Lung (tissue), 12 donors: ENCODE data around the gene SETBP1. TPM values are rescaled to one million over a fixed set of nuclear protein-coding genes. Genes with fewer than 3 reads are reported as not detected.

Experiments
- ATAC-seq: fragments of 200-7000 bp; cut with Tn5 transposase; one replicate; pipeline ENCODE4 v1.9.1; 2020; ENCODE audit warnings: moderate number of reproducible peaks; ENCODE audit not compliant: insufficient read depth, low FRiP score
- DNase-seq, 3 donors: peaks; one replicate each; pipeline ENCODE4 v3.0.0-alpha.2; 2013 to 2017
- H3K27ac ChIP-seq, 2 donors: one replicate each; pipeline ENCODE4 v1.5.1; 2013; ENCODE audit warnings: mild to moderate bottlenecking in 2 of 2, moderate library complexity in 2 of 2, control low read depth in 1 of 2, inconsistent platforms in 1 of 2, low read depth in 1 of 2, low read length in 1 of 2
- H3K27me3 ChIP-seq, 3 donors: one replicate each; pipeline ENCODE4 v1.5.1; 2013; ENCODE audit warnings: low read length in 2 of 3; ENCODE audit not compliant: control insufficient read depth in 3 of 3, insufficient read depth in 3 of 3
- H3K36me3 ChIP-seq, 4 donors: one replicate each; pipeline ENCODE4 v1.5.1; 2013; ENCODE audit warnings: low read length in 4 of 4, mild to moderate bottlenecking in 1 of 4, moderate library complexity in 1 of 4; ENCODE audit not compliant: control insufficient read depth in 4 of 4, insufficient read depth in 4 of 4
- H3K4me1 ChIP-seq, 5 donors: one replicate each; pipeline ENCODE4 v1.5.1; 2013; ENCODE audit warnings: low read length in 5 of 5, mild to moderate bottlenecking in 2 of 5, moderate library complexity in 1 of 5; ENCODE audit not compliant: control insufficient read depth in 5 of 5, insufficient read depth in 5 of 5
- H3K4me3 ChIP-seq: one replicate; pipeline ENCODE4 v1.5.1; 2013; ENCODE audit warnings: mild to moderate bottlenecking, control low read depth, moderate library complexity
- H3K9ac ChIP-seq, 2 donors: one replicate each; pipeline ENCODE4 v1.5.1; 2013; ENCODE audit warnings: low read length in 2 of 2, control low read depth in 1 of 2; ENCODE audit not compliant: insufficient read depth in 1 of 2
- H3K9me3 ChIP-seq, 4 donors: one replicate each; pipeline ENCODE4 v1.5.1; 2013; ENCODE audit warnings: low read length in 3 of 4, mild to moderate bottlenecking in 1 of 4, moderate library complexity in 1 of 4; ENCODE audit not compliant: control insufficient read depth in 4 of 4, insufficient read depth in 3 of 4
- WGBS, 2 donors: extraction: QIAGEN DNeasy Blood & Tissue Kit; methylation state at CpG; one replicate each; pipeline ENCODE4 v1.1.7; 2013; 5-methylcytosine and 5-hydroxymethylcytosine counted together
- polyA plus RNA-seq, 2 donors: library from polyadenylated mRNA; stranded (reverse); fragments of 200-250 nt; gene quantifications; one replicate each; pipeline ENCODE4 v1.2.1, GENCODE V29; 2013
- total RNA-seq, 2 donors: library from RNA; depleted of rRNA in 1 of 2; stranded (reverse); fragments of >200 nt in 1 of 2; gene quantifications; one replicate each; pipeline ENCODE4 v1.2.1, GENCODE V29; 2014 to 2021
- TF ChIP-seq, protein P1 (sequence below): IDR thresholded peaks from 2 replicates; pipeline ENCODE4 v1.5.1; 2012; ENCODE audit warnings: mild to moderate bottlenecking; ENCODE audit errors: control extremely low read depth, extremely low read depth
- donor health status: control.
- donor health status: control.
- donor health status: Bipolar disorder and iron deficiency.
- donor health status: healthy.
- donor health status: DM: yes; HTN: yes; CAD: no.

The SETBP1 gene
- total and polyA plus RNA-seq, 4 donors: 1.6 to 43.8 (median 16.6) TPM

DNA sequence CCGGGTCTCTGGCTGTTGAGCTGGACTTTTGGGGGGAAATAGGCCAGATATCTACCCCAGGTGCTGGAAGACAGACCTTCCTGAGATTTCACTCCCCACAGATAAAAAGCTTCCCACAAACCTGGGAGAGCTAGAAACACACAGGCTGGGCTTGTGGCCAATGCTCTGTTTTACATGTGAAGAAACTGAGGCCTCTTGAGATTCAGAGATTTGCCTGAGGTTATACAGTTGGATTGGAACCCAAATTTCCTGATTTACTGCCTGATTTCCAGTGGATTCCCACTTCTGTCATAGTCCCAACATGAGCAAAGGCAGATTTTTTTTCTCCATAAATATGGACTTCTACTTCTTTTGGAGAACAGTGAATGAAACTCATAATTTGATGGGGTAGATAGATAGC lies 360.2 kb downstream of the SETBP1 start:
- Histone ChIP-seq H3K4me1 (peaks cover 0 to 7% (median 0%) of the 10 kb centered on the region in 5 donors), H3K4me3 (no peak overlapping the region), H3K9me3 (peaks cover 0 to 3% (median 0%) of the 10 kb centered on the region in 4 donors), H3K27ac (no peak overlapping the region), H3K27me3 (no peaks in the 10 kb centered on the region), H3K36me3 (peaks cover 0 to 10% (median 5%) of the 10 kb centered on the region in 4 donors), H3K9ac (no peak overlapping the region)
- WGBS, 2 donors: 95 to 98% methylated on average over 1 of the region's 1 CpG
- TF ChIP-seq, protein P1, sequence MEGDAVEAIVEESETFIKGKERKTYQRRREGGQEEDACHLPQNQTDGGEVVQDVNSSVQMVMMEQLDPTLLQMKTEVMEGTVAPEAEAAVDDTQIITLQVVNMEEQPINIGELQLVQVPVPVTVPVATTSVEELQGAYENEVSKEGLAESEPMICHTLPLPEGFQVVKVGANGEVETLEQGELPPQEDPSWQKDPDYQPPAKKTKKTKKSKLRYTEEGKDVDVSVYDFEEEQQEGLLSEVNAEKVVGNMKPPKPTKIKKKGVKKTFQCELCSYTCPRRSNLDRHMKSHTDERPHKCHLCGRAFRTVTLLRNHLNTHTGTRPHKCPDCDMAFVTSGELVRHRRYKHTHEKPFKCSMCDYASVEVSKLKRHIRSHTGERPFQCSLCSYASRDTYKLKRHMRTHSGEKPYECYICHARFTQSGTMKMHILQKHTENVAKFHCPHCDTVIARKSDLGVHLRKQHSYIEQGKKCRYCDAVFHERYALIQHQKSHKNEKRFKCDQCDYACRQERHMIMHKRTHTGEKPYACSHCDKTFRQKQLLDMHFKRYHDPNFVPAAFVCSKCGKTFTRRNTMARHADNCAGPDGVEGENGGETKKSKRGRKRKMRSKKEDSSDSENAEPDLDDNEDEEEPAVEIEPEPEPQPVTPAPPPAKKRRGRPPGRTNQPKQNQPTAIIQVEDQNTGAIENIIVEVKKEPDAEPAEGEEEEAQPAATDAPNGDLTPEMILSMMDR: no peak
- ATAC-seq (no peak), DNase-seq (no peak)

DNA sequence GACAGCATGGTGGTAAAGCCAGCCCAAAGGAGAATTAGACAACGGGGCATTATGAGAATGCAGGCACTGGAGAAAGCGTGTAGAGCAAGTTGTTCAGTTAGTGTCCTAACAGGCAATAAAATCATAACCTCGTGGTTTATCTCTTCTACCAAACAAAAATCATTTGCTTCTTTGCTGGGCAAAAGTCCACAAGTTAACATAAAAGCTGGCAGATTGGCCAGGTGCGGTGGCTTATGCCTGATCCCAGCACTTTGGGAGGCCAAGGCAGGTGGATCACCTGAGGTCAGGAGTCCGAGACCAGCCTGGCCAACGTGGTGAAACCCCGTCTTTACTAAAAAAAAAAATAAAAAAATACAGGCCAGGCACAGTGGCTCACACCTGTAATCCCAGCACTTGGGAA lies 364.1 kb downstream of the SETBP1 start:
- Histone ChIP-seq H3K27me3 (no peaks in the 10 kb centered on the region), H3K9me3 (peaks cover 0 to 2% (median 0%) of the 10 kb centered on the region in 4 donors), H3K4me1 (peaks cover 0 to 11% (median 0%) of the 10 kb centered on the region in 5 donors), H3K9ac (no peak overlapping the region), H3K36me3 (peaks cover 0 to 4% (median 2%) of the 10 kb centered on the region in 4 donors), H3K4me3 (no peak overlapping the region), H3K27ac (no peak overlapping the region)
- DNase-seq (no peak), ATAC-seq (no peak)
- WGBS, 2 donors: 92 to 95% methylated on average over 7 of the region's 7 CpGs
- TF ChIP-seq, protein P1: no peak

DNA sequence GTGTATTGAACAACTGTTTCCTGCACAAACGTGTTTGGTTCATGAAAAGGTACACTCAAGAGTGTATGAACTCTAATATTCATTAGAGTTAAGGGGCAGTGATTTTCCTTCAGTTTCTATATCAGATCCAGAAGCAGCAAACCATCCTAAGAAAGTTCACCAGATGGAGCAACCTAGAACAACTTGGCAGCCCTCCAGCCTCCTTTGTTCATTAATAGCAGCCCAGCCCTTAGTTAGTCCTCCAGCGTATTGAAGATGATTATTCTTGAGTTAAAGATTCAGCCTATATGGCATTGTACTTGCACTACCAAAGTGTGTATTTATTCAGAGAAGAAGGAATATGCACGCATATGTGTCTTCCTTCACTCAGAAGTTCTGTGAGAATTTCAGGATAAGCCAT lies 365.5 kb downstream of the SETBP1 start:
- no peak for ATAC-seq
- Histone ChIP-seq H3K36me3 (peaks cover 0 to 2% (median 1%) of the 10 kb centered on the region in 4 donors), H3K4me1 (peaks cover 0 to 24% (median 5%) of the 10 kb centered on the region in 5 donors), H3K9me3 (peaks cover 0 to 2% (median 0%) of the 10 kb centered on the region in 4 donors), H3K4me3 (no peak overlapping the region), H3K9ac (no peak overlapping the region), H3K27ac (no peak overlapping the region), H3K27me3 (no peaks in the 10 kb centered on the region)
- 83% methylated on average over 3 of the region's 3 CpGs for WGBS, 2 donors
- no peak for DNase-seq
- TF ChIP-seq, protein P1: no peak

DNA sequence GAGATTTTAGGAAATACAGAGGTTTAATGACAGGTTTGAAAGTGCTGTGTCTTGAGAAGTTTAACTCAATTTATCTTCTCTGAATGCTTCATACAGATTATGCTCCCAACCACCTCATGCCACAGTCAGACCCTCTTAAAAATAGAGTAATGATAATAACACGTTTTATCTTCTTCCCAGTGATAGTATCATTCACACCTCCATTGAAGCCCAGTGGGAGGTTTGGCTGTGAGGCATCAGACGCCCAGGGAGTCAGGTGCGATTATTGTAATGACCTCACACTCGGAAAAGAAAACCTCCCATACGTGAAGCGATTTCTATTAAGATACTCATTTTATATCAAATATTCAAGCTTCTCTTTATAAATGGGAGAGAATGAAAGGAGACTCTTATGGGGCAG lies 366.3 kb downstream of the SETBP1 start:
- DNase-seq: no peak
- TF ChIP-seq, protein P1: no peak

More for the DNA sequence above, 366.3 kb downstream of the SETBP1 start:
- H3K9ac ChIP-seq: no peak overlapping the region
- H3K27ac ChIP-seq: no peak overlapping the region
- 93 to 96% methylated on average over 6 of the region's 6 CpGs for WGBS, 2 donors
- H3K4me1 ChIP-seq: peaks cover 0 to 31% (median 5%) of the 10 kb centered on the region in 5 donors
- peaks cover 0 to 2% (median 1%) of the 10 kb centered on the region in 4 donors for H3K36me3 ChIP-seq
- no peak for ATAC-seq
- no peaks in the 10 kb centered on the region for H3K27me3 ChIP-seq
- H3K4me3 ChIP-seq: no peak overlapping the region
- H3K9me3 ChIP-seq: peaks cover 0 to 2% (median 0%) of the 10 kb centered on the region in 4 donors
